ENCODE data around the gene ILK.

ILK gene

DNA sequence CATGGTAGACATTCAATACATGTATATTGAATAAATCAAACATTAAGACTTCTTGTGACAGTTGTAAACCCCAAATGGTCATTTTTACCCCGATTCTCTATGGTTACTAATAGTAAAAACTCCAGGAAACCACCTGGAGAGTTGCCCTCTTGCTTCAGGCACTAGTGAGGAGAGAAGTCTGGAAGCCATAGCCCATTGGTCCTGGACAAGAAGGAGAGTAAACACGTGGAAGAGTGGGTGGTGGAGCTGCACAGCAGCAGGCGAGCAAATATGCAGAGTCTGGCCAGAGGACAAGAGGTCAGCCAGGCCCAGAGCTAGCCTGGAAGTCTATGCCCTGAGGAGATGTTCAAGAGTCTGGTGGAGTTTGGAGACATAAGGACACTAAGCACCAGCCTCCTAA, 34.3 kb downstream of the ILK start:
- DNase-seq (ENCODE audit: low read depth, low spot score), result no peak
- Histone ChIP-seq H3K9ac (ENCODE audit: insufficient read length) (no peak overlapping the region), H3K9me3 (ENCODE audit: low read depth, low read length) (no peaks in the 10 kb centered on the region), H3K27ac (no peak overlapping the region), H3K36me3 (ENCODE audit: insufficient read depth, low read length) (peaks cover 76% of the 10 kb centered on the region), H3K4me3 (no peak overlapping the region)
- TF ChIP-seq EZH2 (IDR thresholded peaks at IDR 0.05) (no peak), POLR2AphosphoS5 (IDR thresholded peaks at IDR 0.05; ENCODE audit: borderline replicate concordance, low read depth, low read length) (no peak)

DNA sequence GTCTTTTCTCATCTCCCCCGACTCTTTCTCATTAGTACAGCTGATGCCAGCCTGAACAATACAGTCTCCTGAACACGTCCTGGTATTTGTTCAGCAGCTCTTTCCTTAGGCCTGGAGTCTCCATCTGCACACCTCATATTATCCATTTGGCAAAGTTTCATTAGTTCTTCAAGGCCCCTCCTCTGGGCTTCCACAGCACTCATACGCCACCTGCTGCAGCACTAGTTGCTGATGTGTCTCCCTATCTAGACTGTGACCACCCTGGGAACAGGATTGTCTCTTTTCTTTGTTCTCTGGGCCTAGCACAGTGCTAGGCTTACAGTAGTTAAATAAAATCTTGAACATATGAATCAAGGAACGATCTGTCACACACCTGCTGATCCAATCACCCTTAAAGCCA, 34.9 kb downstream of the ILK start:
- Histone ChIP-seq H3K9me3 (ENCODE audit: low read depth, low read length) (no peaks in the 10 kb centered on the region), H3K36me3 (ENCODE audit: insufficient read depth, low read length) (peaks cover 70% of the 10 kb centered on the region), H3K9ac (ENCODE audit: insufficient read length) (no peak overlapping the region), H3K4me3 (no peak overlapping the region), H3K27ac (no peak overlapping the region)
- DNase-seq (ENCODE audit: low read depth, low spot score), result no peak
- TF ChIP-seq POLR2AphosphoS5 (IDR thresholded peaks at IDR 0.05; ENCODE audit: borderline replicate concordance, low read depth, low read length) (no peak), FOXP2 (optimal IDR thresholded peaks at IDR 0.05; ENCODE audit: control extremely low read depth, extremely low read length, insufficient read depth) (no peak), EZH2 (IDR thresholded peaks at IDR 0.05) (no peak)

DNA sequence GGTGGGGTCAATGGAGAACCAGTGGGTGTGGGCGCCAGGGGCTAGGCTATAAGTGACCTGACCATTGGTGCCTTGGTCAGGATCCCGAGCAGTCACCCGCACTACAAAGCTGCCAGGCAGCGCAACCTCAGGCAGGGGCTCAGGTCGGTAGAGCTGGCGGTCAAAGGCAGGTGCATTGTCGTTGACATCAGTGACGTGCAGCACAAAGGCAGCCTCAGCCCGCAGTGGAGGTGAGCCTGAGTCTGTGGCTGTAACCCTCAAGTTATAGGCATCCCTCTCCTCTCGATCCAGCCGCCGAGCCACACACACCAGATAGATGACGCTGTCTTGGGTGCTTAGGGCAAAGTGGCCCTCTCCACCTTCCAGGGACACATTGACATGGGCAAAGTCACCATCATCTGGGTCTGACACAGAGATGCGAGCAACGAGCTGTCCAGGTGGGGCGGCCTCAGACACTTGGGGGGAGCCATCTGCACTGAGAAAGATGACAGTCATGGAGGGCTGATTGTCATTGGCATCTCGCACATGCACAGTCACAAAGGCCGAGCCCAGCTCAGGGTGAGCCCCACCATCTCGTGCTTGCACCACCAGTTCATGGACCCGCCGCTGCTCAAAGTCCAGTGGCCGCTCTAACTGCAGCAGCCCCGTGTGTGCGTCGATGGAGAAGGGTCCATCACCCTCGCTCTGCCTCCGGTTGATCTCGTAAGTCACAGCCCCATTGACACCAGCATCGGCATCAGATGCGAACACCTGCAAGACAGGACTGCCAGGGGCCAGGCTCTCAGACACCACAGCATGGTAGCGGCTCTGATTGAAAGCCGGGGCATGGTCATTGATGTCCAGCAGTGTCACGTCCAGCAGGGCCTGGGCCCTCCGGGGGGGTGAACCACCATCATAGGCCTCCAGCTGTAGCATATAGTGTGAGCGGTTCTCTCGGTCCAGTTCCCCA, 36.7 kb downstream of the ILK start:
- no peaks in the 10 kb centered on the region for H3K9me3 ChIP-seq (ENCODE audit: low read depth, low read length)
- no peak overlapping the region for H3K9ac ChIP-seq (ENCODE audit: insufficient read length)
- H3K27ac ChIP-seq, result no peak overlapping the region
- no peak overlapping the region for H3K4me3 ChIP-seq
- DNase-seq (ENCODE audit: low read depth, low spot score), result no peak
- TF ChIP-seq EZH2 (IDR thresholded peaks at IDR 0.05) (no peak), POLR2AphosphoS5 (IDR thresholded peaks at IDR 0.05; ENCODE audit: borderline replicate concordance, low read depth, low read length) (no peak), FOXP2 (optimal IDR thresholded peaks at IDR 0.05; ENCODE audit: control extremely low read depth, extremely low read length, insufficient read depth) (no peak)
- H3K36me3 ChIP-seq (ENCODE audit: insufficient read depth, low read length), result peaks cover 64% of the 10 kb centered on the region

DNA sequence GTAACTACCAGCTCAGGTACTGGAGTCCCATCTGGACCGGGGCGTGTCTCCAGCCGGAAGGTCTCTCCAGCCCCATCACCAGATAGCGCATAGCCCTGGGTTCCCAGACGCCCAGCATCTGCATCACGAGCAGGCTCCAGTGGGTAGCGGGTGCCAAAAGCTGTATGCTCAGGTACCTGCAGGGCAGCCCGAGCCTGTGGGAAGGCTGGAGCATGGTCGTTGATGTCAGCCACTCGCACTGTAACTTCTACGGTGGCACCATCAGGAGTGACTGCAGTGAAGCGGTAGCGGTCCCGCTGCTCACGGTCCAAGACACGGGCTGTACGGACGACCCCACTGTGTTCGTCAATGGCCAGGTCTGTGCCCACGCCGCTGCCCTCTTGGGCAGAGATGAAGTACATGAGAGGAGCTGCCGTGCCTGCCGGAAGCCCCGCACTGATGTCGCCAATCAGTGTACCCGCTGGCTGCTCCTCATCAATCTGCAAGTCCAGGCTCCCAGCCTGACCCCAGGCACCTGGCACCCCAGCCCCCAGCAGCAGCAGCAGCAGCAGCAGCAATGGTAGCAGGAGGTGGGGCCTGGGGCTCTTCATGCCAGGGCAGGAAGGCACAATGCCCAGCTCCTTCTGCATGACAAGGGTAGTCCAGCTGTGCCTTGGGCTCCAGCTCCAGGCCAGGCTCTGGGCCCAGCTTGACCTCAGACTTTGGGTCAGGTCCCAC, 37.6 kb downstream of the ILK start:
- peaks cover 65% of the 10 kb centered on the region for H3K36me3 ChIP-seq (ENCODE audit: insufficient read depth, low read length)
- TF ChIP-seq POLR2AphosphoS5 (IDR thresholded peaks at IDR 0.05; ENCODE audit: borderline replicate concordance, low read depth, low read length) (no peak), FOXP2 (optimal IDR thresholded peaks at IDR 0.05; ENCODE audit: control extremely low read depth, extremely low read length, insufficient read depth) (no peak), EZH2 (IDR thresholded peaks at IDR 0.05) (no peak)
- no peak overlapping the region for H3K4me3 ChIP-seq
- H3K27ac ChIP-seq, result no peak overlapping the region
- H3K9me3 ChIP-seq (ENCODE audit: low read depth, low read length), result no peaks in the 10 kb centered on the region
- no peak overlapping the region for H3K9ac ChIP-seq (ENCODE audit: insufficient read length)
- DNase-seq (ENCODE audit: low read depth, low spot score), result no peak

DNA sequence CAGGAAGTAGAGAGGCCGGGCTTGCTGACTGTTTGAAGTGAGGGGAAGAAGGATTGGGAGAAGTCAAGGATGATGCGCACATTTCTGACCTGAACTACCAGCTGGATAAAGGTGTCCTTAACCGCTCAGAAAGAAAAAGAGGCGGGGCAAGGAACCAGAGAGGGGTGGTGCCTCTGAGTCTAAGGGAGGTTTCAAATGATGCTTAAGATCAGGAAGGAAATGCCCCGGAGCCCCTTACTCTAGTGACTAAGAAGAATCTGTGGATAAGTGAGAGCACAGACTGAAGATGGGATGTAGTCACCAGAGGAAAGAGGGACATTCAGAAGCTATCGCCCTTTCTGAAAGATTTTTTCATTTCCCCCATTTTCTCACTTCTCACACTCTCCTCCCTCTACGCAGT, 39.4 kb downstream of the ILK start:
- peaks cover 51% of the 10 kb centered on the region for H3K36me3 ChIP-seq (ENCODE audit: insufficient read depth, low read length)
- peak overlapping the region; percentile 54 for H3K27ac ChIP-seq
- DNase-seq (ENCODE audit: low read depth, low spot score), result no peak
- no peaks in the 10 kb centered on the region for H3K9me3 ChIP-seq (ENCODE audit: low read depth, low read length)
- peak overlapping the region; percentile 16; the same call in 1 of the 2 replicates for H3K4me3 ChIP-seq
- no peak for TF ChIP-seq EZH2 (IDR thresholded peaks at IDR 0.05)
- no peak for TF ChIP-seq FOXP2 (optimal IDR thresholded peaks at IDR 0.05; ENCODE audit: control extremely low read depth, extremely low read length, insufficient read depth)
- TF ChIP-seq POLR2AphosphoS5 (IDR thresholded peaks at IDR 0.05; ENCODE audit: borderline replicate concordance, low read depth, low read length), result no peak
- H3K9ac ChIP-seq (ENCODE audit: insufficient read length), result no peak overlapping the region

DNA sequence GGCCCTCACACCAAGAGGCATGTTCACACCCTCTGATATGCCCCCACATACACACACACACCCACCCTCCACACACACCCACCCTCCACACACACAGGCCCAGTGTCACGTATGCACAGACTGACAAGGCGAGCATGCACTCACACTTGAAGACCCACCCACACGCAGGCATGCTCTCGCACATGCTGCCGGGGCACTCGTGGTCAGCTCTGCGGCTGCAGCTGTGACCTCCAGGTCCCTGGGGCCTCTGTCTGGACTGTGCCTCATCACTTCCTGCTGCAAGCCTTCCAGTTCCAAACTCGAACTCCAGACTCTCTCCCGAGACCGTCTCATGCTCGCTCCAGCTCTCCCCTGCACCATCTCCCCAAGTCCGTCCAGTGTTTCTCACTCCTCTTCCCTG, 42.5 kb downstream of the ILK start:
- TF ChIP-seq FOXP2 (optimal IDR thresholded peaks at IDR 0.05; ENCODE audit: control extremely low read depth, extremely low read length, insufficient read depth) (no peak), EZH2 (IDR thresholded peaks at IDR 0.05) (no peak), POLR2AphosphoS5 (IDR thresholded peaks at IDR 0.05; ENCODE audit: borderline replicate concordance, low read depth, low read length) (no peak)
- DNase-seq (ENCODE audit: low read depth, low spot score), result no peak
- H3K36me3 ChIP-seq (ENCODE audit: insufficient read depth, low read length), result peaks cover 28% of the 10 kb centered on the region
- H3K9ac ChIP-seq (ENCODE audit: insufficient read length), result no peak overlapping the region
- H3K27ac ChIP-seq, result peak overlapping the region; percentile 96
- H3K9me3 ChIP-seq (ENCODE audit: low read depth, low read length), result no peaks in the 10 kb centered on the region
- peak overlapping the region; percentile 76 for H3K4me3 ChIP-seq

DNA sequence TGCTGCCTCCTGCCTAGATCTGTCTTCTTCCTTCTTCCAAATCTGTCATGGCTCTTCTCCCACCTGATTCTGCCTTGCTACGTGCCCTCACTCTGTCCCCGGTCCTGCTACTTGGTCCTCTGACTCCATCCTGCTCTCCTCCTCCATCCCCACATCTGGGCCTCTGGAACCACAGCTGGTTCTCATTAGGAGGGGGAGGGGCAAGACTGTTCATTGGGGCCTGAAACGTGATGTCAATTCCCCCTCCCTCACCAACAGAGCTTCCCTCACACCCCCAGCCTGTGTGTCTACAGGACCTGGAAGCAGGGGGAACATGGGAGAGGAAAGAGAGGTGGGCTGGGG, 43.0 kb downstream of the ILK start:
- Histone ChIP-seq H3K9me3 (ENCODE audit: low read depth, low read length) (no peaks in the 10 kb centered on the region), H3K27ac (peak overlapping the region; percentile 96), H3K36me3 (ENCODE audit: insufficient read depth, low read length) (peaks cover 24% of the 10 kb centered on the region), H3K4me3 (peak overlapping the region; percentile 76), H3K9ac (ENCODE audit: insufficient read length) (no peak overlapping the region)
- TF ChIP-seq EZH2 (IDR thresholded peaks at IDR 0.05) (no peak), POLR2AphosphoS5 (IDR thresholded peaks at IDR 0.05; ENCODE audit: borderline replicate concordance, low read depth, low read length) (peak; percentile 44), FOXP2 (optimal IDR thresholded peaks at IDR 0.05; ENCODE audit: control extremely low read depth, extremely low read length, insufficient read depth) (peak; percentile 28)
- peak; percentile 67 for DNase-seq (ENCODE audit: low read depth, low spot score)

DNA sequence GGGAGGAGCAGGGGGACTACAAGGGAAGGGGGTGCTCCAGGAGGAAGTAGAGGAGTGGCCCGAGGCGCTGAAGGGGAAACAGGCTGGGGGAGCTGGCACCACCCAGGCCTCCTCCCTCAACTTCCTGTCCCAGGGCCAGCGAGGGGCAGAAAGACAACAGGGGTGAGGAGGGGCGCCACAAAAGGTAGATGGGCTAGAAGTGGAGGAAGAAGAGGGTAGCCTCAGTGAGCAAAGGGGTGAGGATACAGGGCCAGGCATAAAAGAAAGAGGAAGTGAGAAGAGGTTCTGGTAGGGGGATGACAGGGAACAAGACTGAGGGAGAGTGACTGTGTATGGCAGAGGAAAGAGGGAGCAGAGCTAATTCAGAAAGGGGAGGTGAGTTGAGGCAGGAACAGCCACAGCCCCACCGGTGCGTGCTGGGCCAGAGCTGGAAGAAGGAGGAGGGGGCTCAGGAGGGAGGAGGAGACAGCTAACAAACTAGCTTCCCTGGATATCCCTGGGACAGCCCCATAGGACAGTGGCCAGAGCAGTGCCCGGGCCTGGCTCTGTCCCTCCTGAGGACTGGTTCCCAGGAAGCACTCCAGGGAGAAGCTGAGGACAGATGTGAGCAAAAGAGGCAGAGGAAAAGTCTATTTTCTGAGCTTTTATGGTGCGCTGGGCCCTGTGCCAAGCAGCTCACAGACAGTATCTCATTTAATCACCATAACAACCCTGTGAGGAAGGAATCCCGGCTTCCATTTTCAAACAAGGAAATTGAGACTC, 43.5 kb downstream of the ILK start:
- peak overlapping the region; percentile 48 for H3K9ac ChIP-seq (ENCODE audit: insufficient read length)
- DNase-seq (ENCODE audit: low read depth, low spot score), result peak; percentile 44
- no peaks in the 10 kb centered on the region for H3K9me3 ChIP-seq (ENCODE audit: low read depth, low read length)
- peak overlapping the region; percentile 96 for H3K27ac ChIP-seq
- TF ChIP-seq EZH2 (IDR thresholded peaks at IDR 0.05), result no peak
- TF ChIP-seq POLR2AphosphoS5 (IDR thresholded peaks at IDR 0.05; ENCODE audit: borderline replicate concordance, low read depth, low read length), result no peak; the same call in 1 of the 2 replicates
- TF ChIP-seq FOXP2 (optimal IDR thresholded peaks at IDR 0.05; ENCODE audit: control extremely low read depth, extremely low read length, insufficient read depth), result no peak
- H3K36me3 ChIP-seq (ENCODE audit: insufficient read depth, low read length), result peaks cover 26% of the 10 kb centered on the region
- peak overlapping the region; percentile 76 for H3K4me3 ChIP-seq

Data from SK-N-MC (cell line).